Endothelial cell of umbilical vein (primary cell): ENCODE data around the gene PODNL1. TPM values are rescaled to one million over a fixed set of nuclear protein-coding genes. Genes with fewer than 3 reads are reported as not detected.

ENCODE experiments used
- BruUV-seq: library from RNA; stranded (reverse); fragments of 400-500 nt; replicated peaks from 2 replicates; lab custom pipeline; 2021; lab: Mats Ljungman, UMichigan
- CTCF ChIA-PET: fragments of 300-600, 350-600 bp; sonication (Branson Sonifier 250); formaldehyde crosslinking; loops from one replicate; lab custom pipeline; 2021; ENCODE audit warnings: antibody characterized with exemption, inconsistent platforms; lab: Charles Lee
- POLR2A ChIA-PET: fragments of 300-600, 350-600 bp; sonication (Branson Sonifier 250); formaldehyde crosslinking; loops from one replicate; lab custom pipeline; 2021; ENCODE audit warnings: antibody characterized with exemption, inconsistent platforms; lab: Charles Lee
- DNase-seq: peaks from one replicate; pipeline ENCODE4 v3.0.0-alpha.2; 2011; ENCODE audit warnings: low read depth, low spot score
- FAIRE-seq: peaks from 2 replicates; lab custom pipeline; 2011; peaks lifted over from hg19 to GRCh38; lab: Jason Lieb, UNC
- H2AFZ ChIP-seq: 2 replicates; pipeline ENCODE4 v1.6.0; 2012; ENCODE audit warnings: low read depth, low read length, control low read depth, inconsistent platforms
- H3K27ac ChIP-seq: 2 replicates; pipeline ENCODE4 v1.5.1; 2011; ENCODE audit warnings: low read depth, mild to moderate bottlenecking, control low read depth, low read length, moderate library complexity; ENCODE audit not compliant: insufficient read depth
- H3K27me3 ChIP-seq, 2 experiments: 2 replicates each; pipeline versions ENCODE4 v1.6.0 to v1.6.1; 2011; ENCODE audit warnings: low read length in 2 of 2, mixed read lengths in 1 of 2; ENCODE audit not compliant: control insufficient read depth in 2 of 2, insufficient read depth in 2 of 2
- H3K36me3 ChIP-seq, 2 experiments: 2 replicates in 1 of 2; 3 replicates in 1 of 2; pipeline ENCODE4 v1.5.1; 2011; ENCODE audit warnings: low read length in 2 of 2, mild to moderate bottlenecking in 1 of 2, moderate library complexity in 1 of 2; ENCODE audit not compliant: control insufficient read depth in 2 of 2, insufficient read depth in 2 of 2; ENCODE audit errors: extremely low read depth in 1 of 2
- H3K4me1 ChIP-seq: 3 replicates; pipeline ENCODE4 v1.5.1; 2011; ENCODE audit warnings: mild to moderate bottlenecking, low read length; ENCODE audit not compliant: control insufficient read depth, insufficient read depth; ENCODE audit errors: extremely low read depth
- H3K4me2 ChIP-seq: 2 replicates; pipeline ENCODE4 v1.6.1; 2011; ENCODE audit warnings: low read length, control low read depth, mixed read lengths; ENCODE audit not compliant: insufficient read depth
- H3K4me3 ChIP-seq, 3 experiments: fragments of 200-600 bp in 1 of 3; sonication (generic), shearing (Covaris generic) in 1 of 3; replicated peaks in 1 of 3; 2 replicates each; pipeline ENCODE4 v1.5.1; 2011 to 2016; ENCODE audit warnings: control low read depth in 3 of 3, low read length in 3 of 3, mild to moderate bottlenecking in 2 of 3, inconsistent platforms in 1 of 3, low read depth in 1 of 3, moderate library complexity in 1 of 3; ENCODE audit not compliant: insufficient read depth in 1 of 3
- H3K79me2 ChIP-seq: 2 replicates; pipeline ENCODE4 v1.6.0; 2012; ENCODE audit warnings: low read length, inconsistent platforms; ENCODE audit not compliant: control insufficient read depth, insufficient read depth
- H3K9ac ChIP-seq: replicated peaks from 2 replicates; pipeline ENCODE3; 2011; ENCODE audit warnings: low read length, control low read depth; ENCODE audit not compliant: insufficient read depth; ENCODE audit errors: extremely low read depth
- H3K9me1 ChIP-seq: replicated peaks from 3 replicates; pipeline ENCODE4 v1.6.0; 2011; ENCODE audit warnings: mild to moderate bottlenecking, low read length; ENCODE audit not compliant: control insufficient read depth, insufficient read depth; ENCODE audit errors: extremely low read depth
- H3K9me3 ChIP-seq: replicated peaks from 2 replicates; pipeline ENCODE4 v1.5.1; 2012; ENCODE audit warnings: low read length, inconsistent platforms; ENCODE audit not compliant: control insufficient read depth, insufficient read depth
- H4K20me1 ChIP-seq: replicated peaks from 2 replicates; pipeline ENCODE3; 2011; ENCODE audit warnings: mild to moderate bottlenecking, low read length; ENCODE audit not compliant: control insufficient read depth, insufficient read depth; ENCODE audit errors: extremely low read depth
- EZH2 ChIP-seq: IDR thresholded peaks from 2 replicates; pipeline ENCODE4 v1.6.1; 2012; ENCODE audit warnings: borderline replicate concordance, low read depth, mild to moderate bottlenecking, moderate library complexity, low read length, inconsistent platforms; ENCODE audit not compliant: severe bottlenecking
- FOS ChIP-seq: IDR thresholded peaks from 2 replicates; pipeline ENCODE4 v1.6.1; 2011; ENCODE audit warnings: mild to moderate bottlenecking, low read length, moderate library complexity, borderline replicate concordance; ENCODE audit not compliant: insufficient read depth
- GATA2 ChIP-seq: IDR thresholded peaks from 2 replicates; pipeline ENCODE4 v1.7.0; 2011; ENCODE audit warnings: low read depth, mild to moderate bottlenecking, moderate library complexity, mixed read lengths, low read length; ENCODE audit not compliant: insufficient read length, insufficient read depth
- JUN ChIP-seq: IDR thresholded peaks from 2 replicates; pipeline ENCODE4 v1.6.1; 2011; ENCODE audit warnings: borderline replicate concordance, low read depth; ENCODE audit not compliant: insufficient read length, insufficient read depth
- MYC ChIP-seq: IDR thresholded peaks from one replicate; pipeline ENCODE4 v1.6.1; 2011; ENCODE audit warnings: mild to moderate bottlenecking, low read depth, low read length
- POLR2A ChIP-seq: IDR thresholded peaks from 2 replicates; pipeline ENCODE4 v1.6.1; 2012; ENCODE audit warnings: low read depth, mild to moderate bottlenecking, control low read depth, low read length
- POLR2AphosphoS5 ChIP-seq: IDR thresholded peaks from 2 replicates; pipeline ENCODE4 v1.6.1; 2012; ENCODE audit warnings: low read depth, mild to moderate bottlenecking, control low read depth, low read length, moderate library complexity; ENCODE audit not compliant: insufficient read depth
- dilution Hi-C: fragments of 300-500 bp; cut with MboI; formaldehyde crosslinking; loops from one replicate; pipeline ENCODE4 v1.15.0; 2019; ENCODE audit warnings: low sequenced_read_pairs; ENCODE audit not compliant: extremely low pct_ligation_motif_present
- intact Hi-C: fragments of 100-400 bp; cut with micrococcal nuclease; formaldehyde crosslinking; loops from one replicate; pipeline ENCODE4 v1.10.0; 2022
- polyA plus RNA-seq, 4 experiments: library from polyadenylated mRNA; depleted of rRNA in 3 of 4; stranded (reverse) in 3 of 4; unstranded in 1 of 4; fragments of >200 nt; gene quantifications; 2 replicates each; pipeline versions ENCODE4 v1.2.1 to v1.2.3, GENCODE V29; 2011 to 2012; ENCODE audit warnings: missing spikeins in 1 of 4
- total RNA-seq: library from RNA; stranded (reverse); gene quantifications from 2 replicates; pipeline ENCODE4 v1.2.3, GENCODE V29; 2021
- TF ChIP-seq, protein P1 (sequence below), 2 donors: IDR thresholded peaks; 1 replicate in 1 of 2; 2 replicates in 1 of 2; pipeline ENCODE4 v1.5.1; 2011; ENCODE audit warnings: low read length in 2 of 2, mild to moderate bottlenecking in 2 of 2, moderate library complexity in 2 of 2, control low read depth in 1 of 2, inconsistent platforms in 1 of 2, low read depth in 1 of 2; ENCODE audit not compliant: insufficient read depth in 1 of 2; ENCODE audit errors: extremely low read depth in 1 of 2
- TF ChIP-seq, protein P2 (sequence below): IDR thresholded peaks from 2 replicates; pipeline ENCODE4 v1.6.1; 2011; ENCODE audit not compliant: insufficient read depth, insufficient read length

Gene PODNL1
- total and polyA plus RNA-seq, 2 donors (not counting 3 experiments of a cell fraction or from before 2014, with no cell fraction given), result 0.21 TPM; not detected in 1

DNA sequence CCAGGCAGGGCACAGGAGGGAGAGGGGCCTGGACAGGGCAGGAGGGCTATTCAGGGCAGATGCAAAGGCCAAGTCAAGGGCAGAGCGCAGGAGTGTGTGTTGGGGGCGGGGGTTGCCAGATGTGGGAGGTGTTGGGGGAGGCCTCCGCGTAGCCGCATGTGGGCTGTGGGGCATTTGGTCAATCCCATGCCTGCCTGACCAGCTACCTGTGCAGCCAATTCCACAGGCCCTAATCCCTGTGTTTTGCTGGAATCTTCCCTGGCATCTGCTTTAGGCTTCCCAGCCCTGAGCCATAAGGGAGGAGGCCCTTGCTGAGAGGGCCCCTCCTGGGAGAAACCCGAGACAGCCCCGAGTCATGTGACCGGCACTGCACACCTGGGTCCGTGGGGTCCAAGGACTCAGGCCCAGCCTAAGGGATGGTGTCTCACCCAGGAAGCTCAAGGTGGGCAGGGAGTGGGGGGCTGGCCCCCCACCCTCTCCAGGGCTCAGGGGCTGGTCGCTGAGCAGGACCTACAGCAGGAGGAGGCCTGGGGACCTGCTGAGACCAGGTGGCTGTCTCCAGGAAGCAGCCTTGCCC lies 47.6 kb upstream of the PODNL1 start:
- Histone ChIP-seq H3K36me3 (peaks cover 0 to 2% of the 10 kb centered on the region in 2 experiments), H3K9me3 (no peaks in the 10 kb centered on the region), H3K4me1 (peaks cover 22% of the 10 kb centered on the region), H3K4me3 (no peak overlapping the region), H3K9ac (peak overlapping the region; percentile 65), H2AFZ (peak overlapping the region; percentile 84), H3K9me1 (no peaks in the 10 kb centered on the region), H3K79me2 (no peaks in the 10 kb centered on the region), H3K4me2 (peak overlapping the region; percentile 81), H3K27ac (peak overlapping the region; percentile 84), H4K20me1 (no peaks in the 10 kb centered on the region), H3K27me3 (no peaks in the 10 kb centered on the region)
- TF ChIP-seq, protein P1, sequence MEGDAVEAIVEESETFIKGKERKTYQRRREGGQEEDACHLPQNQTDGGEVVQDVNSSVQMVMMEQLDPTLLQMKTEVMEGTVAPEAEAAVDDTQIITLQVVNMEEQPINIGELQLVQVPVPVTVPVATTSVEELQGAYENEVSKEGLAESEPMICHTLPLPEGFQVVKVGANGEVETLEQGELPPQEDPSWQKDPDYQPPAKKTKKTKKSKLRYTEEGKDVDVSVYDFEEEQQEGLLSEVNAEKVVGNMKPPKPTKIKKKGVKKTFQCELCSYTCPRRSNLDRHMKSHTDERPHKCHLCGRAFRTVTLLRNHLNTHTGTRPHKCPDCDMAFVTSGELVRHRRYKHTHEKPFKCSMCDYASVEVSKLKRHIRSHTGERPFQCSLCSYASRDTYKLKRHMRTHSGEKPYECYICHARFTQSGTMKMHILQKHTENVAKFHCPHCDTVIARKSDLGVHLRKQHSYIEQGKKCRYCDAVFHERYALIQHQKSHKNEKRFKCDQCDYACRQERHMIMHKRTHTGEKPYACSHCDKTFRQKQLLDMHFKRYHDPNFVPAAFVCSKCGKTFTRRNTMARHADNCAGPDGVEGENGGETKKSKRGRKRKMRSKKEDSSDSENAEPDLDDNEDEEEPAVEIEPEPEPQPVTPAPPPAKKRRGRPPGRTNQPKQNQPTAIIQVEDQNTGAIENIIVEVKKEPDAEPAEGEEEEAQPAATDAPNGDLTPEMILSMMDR (IDR thresholded peaks at IDR 0.05; ENCODE audit: extremely low read depth in 1 of 2, insufficient read depth in 1 of 2, low read depth in 1 of 2, low read length in 2 of 2), result no peak
- no peak for TF ChIP-seq GATA2
- TF ChIP-seq POLR2AphosphoS5, result no peak
- no peak for TF ChIP-seq POLR2A
- TF ChIP-seq, protein P2, sequence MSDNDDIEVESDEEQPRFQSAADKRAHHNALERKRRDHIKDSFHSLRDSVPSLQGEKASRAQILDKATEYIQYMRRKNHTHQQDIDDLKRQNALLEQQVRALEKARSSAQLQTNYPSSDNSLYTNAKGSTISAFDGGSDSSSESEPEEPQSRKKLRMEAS, result no peak
- TF ChIP-seq FOS, result no peak
- TF ChIP-seq JUN, result no peak
- TF ChIP-seq EZH2, result no peak
- no peak for TF ChIP-seq MYC
- FAIRE-seq (no peak), DNase-seq (no peak)
- BruUV-seq, result no TSS peak
- ChIA-PET CTCF (interaction anchor here (0.9 kb wide), 1 partner anchor 46 kb away, joined by 3 read pairs; the partner anchor contains the start of gene IL27RA), POLR2A (no interaction called here)
- intact Hi-C loops, result loop anchor here (1.0 to 2.0 kb wide), 4 partner anchors 8 to 47 kb away; partner anchors contain the start of genes DCAF15 and RFX1
- dilution Hi-C loops, result no loop called here
